ENCODE measurements around the gene TOM1L2.

Gene TOM1L2

DNA sequence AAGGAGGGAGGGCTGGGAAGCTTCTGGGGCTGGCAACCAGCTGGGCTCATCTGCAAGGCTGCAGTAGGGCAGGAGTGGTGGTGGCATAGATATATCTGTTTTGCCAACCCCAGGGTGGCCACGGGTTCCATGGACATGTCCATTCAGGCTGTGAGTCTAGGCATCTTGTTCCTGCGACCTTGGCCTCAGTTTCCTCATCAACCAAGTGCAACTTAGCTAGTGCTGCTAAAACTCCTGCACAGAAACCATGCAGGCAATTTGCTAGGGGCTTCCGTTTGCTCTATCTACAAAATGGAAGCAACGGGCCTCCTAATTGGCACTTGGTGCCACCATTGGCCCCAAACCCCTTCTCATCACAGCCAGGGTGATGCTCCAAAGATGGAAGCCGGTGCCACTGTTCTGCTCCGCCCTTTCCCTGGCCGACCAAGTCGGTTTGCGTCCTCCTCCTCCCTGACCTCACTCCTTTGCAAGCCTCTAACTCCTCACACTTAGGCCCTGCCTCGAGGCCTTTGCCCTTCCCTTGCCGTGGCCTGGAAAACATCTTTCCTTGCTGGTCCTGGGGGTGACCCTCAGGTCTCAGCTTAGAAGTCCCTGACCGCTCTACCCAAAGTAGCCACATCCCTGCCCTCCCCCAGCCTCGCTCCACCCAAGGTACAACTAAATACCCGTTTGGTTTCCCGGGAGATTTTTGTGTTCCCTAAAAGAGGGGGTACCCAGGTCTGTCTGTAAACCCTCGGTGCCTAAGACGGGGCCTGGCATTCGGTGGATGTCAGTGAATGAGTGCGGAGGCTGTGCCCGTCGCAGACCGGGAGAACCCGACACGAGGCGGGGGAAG lies 136.6 kb downstream of the TOM1L2 start:
- DNase-seq (ENCODE audit: low read depth), result no peak

DNA sequence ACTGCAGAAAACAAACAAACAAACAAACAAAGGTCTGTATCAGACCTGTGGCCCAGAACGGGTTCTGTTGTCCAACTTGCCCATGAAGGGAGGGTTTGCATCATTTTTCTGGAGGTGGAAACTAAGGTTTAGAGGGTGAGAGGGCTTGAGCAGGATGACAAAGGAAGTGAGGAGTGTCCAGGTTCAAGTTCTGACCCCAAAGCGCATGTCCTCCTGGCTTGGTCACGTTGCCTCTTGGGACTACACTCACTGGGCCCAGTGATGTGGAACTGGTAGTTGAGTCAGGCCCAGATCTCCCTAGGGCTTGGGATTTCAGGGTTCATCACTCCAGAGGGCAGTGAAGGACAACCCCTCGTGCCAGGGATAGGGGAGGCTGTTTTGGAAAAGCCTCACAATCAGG lies 137.2 kb downstream of the TOM1L2 start:
- no peak for DNase-seq (ENCODE audit: low read depth)

DNA sequence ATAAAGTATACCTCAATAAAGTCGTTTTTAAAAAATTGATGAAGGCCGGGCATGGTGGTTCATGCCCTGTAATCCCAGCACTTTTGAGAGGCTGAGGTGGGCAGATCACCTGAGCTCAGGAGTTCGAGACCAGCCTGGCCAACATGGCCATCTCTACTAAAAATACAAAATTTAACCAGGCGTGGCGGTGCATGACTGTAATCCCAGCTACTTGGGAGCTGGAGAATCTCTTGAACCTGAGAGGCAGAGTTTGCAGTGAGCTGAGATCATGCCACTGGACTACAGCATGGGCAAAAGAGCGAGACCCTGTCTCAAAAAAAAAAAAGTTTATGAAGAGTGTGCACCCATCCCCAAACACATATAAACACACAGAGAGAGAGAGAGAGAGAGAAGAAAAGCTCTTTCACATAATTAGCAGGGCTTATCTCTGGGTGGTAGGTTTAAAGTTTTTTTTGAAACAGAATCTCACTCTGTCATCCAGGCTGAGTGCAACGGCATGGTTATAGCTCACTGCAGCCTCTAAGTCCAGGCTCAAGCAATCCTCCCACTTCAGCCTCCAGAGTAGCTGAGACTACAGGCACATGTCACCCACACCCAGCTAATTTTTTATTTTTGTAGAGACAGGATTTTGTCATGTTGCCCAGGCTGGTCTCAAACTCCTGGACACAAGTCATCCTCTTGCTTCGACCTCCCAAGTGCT lies 138.4 kb downstream of the TOM1L2 start:
- DNase-seq (ENCODE audit: low read depth), result no peak

DNA sequence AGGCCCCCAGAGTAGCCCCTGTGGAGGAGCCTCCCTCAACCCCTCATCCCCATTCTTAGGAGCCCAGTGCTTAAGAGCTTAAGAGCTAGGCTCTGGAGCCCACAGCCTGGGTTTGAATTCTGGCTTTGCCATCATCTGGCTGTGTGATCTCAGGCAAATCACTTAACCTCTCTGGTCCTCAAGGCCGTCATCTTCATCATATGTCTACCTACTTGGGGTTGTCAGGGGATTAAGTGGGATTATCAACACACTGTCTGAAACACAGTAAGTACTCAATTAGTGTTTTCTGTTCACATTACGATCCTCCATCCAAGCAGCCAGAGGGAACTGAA lies 140.2 kb downstream of the TOM1L2 start:
- DNase-seq (ENCODE audit: low read depth), result no peak

DNA sequence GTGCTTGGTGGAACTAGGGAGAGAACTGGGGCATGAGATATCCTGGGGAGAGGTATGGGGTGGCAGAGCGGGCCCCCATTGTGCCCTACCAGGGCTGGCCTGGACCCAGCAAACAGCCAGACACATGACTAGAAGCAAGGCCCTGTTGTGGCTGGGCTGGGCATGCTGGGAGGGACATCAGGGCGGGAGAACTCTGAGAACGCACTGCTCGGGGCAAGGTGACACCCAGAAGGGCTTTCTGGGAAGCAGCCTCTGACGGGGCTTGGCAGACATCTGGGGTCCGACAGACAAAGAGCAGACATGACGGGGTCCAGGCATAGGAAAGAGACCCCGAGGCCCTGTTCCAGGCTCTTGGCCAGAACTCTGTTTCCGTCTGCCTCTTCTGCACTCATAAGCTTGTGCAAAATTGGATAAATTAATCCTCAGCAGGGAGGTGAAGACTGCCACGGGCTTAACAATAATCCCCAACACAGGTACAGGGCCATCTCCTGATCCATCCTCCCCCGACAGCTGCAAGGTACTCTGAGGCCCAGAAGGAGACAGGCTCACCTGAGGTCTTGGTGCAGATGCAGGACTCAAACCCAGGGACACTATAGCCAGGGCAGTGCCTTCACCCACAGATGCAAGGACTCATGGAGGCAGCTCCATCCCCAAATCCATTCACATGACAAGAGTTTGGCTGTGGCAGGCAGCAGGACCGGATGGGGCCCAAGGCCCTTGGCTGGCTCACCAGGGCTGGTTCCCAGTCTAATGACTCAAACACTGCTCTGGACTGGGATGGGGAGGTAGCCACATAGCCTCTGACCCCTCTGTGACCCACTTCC lies 140.8 kb downstream of the TOM1L2 start:
- DNase-seq (ENCODE audit: low read depth), result no peak

DNA sequence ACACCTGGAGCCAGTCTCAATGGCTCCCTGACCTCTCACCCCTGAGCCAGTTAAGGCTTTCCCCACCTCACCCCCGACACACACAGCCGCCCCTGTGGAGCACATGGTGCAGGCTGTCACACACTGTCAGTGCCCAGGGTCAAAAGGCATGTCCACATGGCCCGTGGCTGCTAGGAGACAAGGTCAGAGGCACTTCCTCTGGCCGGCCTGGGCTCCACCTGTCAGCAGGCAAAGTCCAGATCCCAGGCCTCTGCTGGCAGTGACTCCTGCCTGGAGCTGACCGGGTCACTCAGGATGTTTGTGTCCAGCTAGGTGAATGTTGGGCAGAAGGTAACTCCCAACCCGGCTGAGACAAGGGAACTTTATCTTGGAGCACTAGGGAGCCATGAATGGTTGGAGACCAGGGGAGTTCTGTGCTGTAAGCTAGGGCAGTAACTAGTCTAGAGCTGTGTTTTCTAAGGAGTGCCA lies 141.4 kb downstream of the TOM1L2 start:
- DNase-seq (ENCODE audit: low read depth), result no peak

DNA sequence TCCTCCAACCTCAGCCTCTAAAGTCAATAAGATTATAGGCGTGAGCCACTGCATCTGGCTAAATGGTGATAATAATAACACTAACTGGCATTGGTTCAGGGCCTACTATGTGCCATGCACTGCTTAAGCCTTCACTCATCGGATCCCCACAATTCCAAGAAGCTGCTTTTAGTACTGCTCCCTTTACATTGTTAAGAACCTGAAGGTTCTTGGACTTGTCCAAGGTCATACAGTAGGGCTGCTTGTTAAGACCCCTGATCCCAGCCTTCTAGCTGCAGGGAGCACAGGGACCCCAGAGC lies 142.0 kb downstream of the TOM1L2 start:
- no peak for DNase-seq (ENCODE audit: low read depth)

DNA sequence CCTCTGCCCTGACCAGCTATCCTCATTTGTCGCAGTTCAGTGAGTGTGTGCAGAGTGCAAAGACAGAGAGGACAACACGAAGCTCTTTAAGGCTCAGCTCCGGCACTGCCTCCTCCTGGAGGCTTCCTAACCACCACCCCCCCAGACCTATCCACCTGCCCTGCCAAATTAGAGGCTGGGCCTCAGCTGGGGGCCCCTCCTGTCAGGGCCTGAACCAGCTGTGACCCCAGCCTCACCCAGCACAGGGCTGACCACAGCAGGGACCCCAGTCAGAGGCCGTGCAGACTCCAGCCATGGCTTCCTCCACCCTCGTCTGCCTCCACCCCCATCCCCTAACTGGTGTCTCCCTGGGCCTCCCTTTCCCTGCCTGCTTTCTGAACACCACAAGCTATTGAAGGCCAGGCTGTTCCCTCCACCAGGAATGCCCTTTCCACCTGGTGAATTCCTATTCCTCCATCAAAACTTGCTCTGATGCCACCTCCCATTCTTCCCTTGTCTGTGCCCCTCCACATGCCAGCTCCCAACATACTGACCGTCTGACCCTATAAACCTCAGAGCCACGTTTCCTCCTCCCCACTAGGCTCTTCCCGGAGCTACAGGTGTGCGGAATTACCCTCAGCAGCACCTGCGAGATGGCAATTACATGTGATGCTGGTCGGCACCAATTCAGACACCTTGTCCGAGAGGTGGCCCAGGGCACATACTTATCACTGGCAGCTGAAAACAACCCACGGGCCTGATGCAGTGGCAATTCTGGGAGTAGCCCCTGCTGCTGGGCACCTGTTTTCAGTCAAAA lies 144.2 kb downstream of the TOM1L2 start:
- DNase-seq (ENCODE audit: low read depth), result no peak

DNA sequence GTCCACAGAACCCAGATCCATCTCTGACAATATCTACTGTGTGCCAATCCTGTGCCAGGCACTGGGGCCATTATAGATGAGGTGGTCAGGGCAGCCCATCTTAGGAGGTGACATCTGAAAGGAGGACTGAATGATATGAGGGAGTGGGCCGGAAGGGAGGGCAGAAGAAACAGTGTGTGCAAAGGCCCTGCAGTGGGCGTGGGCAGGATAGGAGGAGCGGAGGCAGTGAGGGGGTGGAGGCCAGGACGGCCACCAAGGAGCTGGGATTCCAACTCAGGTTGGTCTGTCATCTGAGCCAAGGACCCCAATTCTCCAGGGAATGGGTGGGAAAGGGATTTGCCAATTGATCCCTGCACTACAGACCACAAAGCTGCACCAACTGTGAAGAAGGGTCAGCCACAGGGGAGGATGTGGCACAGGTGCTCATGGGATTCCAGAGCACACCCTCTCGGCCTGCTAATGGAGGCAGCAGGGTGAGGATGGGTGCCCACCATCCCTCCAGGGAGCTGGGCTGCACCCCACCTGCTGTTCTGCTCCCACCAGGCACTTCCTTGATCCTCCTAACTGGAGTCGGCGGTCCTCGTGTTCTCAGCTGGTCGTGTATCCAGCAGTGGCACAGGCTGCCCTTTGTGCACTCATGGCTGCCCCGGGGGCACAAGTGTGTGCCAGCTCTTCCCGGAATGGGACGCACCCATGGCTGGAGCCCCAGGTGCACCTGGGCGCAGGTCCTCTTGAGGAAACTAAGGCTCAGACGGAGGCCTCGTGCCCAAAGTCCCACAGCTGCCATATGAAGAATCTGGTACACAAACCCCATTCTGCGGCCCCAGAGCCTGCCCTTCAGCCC lies 145.0 kb downstream of the TOM1L2 start:
- no peak for DNase-seq (ENCODE audit: low read depth)

DNA sequence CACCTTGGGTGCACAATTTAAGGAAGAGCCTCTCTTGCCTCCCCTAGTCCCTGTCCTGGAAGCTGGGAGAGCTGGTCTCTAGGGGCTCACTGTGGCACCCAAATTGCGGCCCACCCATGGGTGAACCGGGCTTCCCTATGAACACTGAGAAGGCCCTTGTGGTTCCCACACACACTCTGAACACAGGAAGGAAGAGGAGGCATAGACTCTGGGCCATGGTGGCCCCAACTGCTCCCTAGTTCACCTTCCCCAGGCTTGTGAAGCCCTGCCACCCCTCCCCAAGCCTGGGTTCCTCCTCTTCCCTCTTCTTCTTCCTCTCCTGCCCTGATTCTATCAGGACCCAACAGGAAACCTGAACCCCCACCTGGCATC lies 145.9 kb downstream of the TOM1L2 start:
- no peak for DNase-seq (ENCODE audit: low read depth)

DNA sequence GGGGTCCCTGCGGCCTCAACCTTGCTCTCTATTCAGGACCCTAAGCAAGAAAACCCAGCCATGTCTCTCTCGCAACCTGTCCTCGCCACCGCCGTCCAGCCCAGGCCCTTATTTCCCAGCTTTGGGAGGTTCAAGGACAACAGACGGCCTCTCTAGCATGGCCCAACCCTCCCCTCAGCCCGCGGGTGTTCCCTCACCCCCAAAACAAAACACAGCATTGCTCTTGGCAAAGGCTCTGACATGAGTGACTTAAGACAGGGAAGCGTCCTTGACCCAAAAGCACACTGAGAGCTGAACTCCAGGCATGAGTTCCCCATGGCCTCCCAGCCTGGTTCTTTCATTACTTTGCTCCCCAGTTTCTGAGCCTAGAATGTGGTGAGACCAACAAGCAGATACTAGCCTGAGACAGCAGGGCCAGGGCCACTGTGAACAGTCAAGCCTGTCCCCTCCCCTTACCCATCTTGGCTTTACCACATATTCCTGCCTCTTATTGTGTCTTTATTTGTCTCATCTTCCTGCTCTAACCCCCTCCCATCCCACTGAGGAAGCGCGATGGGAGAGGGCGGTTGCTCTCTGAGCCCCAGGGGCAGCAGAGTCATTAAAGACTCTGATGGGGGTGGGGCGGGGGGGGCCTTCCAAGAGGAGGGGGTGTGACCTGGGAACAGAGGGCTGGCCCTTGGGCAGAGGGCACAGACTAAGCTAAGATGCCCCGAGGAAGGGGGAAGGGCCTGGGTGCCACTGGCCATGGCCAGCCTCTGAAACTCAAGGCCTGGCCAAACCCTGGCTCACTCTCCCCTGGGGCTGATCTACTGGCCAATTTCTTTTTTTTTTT lies 147.2 kb downstream of the TOM1L2 start:
- DNase-seq (ENCODE audit: low read depth), result peak; percentile 52

DNA sequence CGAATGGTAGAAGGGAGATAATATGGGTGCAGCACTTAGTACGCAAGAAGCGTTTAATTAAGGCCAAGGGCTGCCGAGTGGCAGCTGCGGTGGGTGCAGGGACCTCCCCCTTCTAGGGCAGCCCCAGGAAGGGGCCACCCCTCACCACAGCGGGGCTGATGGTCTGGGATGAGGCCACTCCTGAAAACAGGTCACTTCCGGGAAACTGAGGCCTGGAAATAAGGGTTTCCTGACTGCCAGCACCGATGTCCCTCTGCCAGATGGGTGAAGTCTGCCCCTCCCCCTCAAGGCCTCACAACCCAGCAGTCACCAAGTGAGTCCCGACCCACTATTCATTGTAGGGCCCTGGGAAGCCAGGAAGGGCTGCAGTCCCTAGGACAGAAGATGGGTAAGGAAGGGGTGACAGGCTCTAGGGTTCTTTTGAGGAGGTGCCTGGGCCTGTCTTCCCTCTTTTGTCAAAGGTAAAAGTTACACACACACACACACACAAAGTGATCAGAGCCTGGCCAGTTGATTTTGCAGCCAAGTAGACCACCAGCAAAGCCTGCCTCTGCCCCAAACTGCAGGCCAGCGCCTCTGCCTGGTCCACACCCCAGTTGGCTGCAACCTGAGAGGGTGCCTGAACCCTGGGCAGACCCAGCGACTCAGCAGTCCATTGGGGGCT lies 147.9 kb downstream of the TOM1L2 start:
- no peak for DNase-seq (ENCODE audit: low read depth)

DNA sequence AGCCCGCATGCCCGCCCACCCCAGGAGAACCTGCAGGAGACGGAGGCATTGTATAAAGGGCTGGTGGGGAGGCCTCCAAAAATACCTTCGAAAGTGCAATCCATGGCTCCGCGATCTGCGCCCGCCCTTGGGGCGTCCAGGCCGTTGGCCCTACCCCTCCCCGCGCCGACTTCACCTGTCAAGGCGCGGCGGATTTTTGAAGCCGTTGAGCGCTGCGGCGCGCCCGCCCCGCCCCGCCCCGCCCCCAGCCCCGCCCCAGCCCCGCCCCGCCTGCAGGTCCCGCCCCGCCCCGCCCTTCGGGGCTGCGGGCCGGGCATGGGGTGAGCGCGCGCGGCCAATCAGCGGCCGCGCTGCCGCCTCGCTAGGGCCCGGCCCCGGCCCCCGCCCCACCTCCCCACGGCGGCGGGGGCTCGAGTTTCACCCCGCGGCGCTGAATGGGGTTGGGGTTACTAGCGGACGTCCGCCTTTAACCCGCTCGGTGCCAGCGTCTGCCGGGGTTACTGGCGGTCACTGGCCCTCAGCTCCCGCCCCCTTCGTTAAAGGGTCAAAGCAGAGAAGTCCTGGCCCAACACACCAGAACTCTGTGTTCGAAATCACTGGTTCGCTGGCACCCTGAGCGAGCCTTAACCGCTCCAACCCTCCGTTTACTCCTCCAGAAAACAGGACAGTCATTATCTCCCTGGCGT lies 148.6 kb downstream of the TOM1L2 start:
- DNase-seq (ENCODE audit: low read depth), result peak; percentile 89

DNA sequence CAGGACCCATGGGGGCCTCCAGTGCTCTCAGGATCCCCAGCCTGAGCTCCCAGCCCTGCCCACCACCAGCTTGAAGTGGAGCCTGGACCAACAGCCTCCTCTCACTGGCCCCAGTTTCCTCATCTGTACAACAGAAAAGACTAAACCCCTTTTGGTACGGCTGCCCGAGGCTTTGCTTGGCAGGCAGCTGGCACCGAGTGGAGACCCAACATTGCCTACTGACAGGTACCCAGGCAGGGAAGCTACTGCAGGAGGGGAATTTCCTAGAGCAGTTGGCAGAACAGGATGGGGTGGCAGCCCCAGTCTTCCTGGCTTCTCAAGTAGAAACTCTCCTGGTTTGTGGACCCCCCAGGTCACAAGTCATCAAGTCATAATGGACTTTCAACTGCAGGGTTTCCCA lies 149.6 kb downstream of the TOM1L2 start:
- no peak for DNase-seq (ENCODE audit: low read depth)

DNA sequence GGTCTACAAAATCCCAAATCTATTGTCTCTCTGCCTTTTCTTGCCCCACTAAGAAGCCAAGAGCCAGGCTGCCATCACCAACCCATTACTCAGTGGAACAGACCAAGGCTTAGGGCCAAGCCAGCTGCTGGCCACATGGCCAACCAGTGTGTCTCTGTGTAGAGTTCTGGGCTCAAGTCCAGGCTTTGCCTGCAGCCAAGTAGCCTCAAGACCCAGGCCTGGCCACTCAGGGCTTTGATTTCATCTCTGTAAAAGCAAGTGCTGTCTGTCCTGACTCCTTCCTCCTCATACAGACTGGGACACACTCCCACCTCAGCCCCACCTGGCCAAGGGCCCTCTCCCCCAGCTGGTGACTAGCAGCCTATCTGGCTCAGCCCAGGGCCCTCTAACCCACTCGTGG lies 150.0 kb downstream of the TOM1L2 start:
- DNase-seq (ENCODE audit: low read depth), result peak; percentile 86

DNA sequence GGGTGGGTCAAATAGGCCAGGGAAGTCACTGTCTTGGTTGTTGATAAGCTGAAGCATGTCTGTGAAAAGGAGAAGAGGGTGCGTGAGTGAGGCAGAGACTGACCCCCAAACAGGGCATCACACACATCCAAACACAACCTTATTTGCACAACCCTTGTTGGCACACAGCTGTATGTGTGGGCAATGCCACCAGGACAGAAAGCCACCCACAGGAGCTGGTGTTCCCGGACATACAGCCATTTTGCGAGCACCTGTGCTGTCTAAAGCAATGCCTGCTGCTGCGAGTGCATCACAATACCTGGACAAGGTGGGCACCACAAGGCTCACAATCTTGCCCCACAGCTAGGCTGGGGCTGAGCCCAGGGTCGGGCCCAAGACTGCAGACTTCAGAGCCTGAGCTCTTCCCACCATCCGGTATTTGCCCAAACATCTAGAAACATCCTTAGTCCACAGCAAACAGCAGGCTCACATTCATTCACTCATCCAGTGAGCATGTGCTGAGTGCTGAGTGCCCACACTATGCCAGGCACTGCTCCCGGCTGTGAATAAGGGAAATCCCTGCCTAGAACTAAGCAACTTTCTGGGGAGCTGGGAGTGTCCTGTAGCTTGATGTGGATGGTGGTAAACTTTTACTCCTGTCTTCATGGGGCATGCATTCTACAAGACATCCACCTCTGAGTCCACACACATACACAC lies 151.6 kb downstream of the TOM1L2 start:
- DNase-seq (ENCODE audit: low read depth), result no peak

DNA sequence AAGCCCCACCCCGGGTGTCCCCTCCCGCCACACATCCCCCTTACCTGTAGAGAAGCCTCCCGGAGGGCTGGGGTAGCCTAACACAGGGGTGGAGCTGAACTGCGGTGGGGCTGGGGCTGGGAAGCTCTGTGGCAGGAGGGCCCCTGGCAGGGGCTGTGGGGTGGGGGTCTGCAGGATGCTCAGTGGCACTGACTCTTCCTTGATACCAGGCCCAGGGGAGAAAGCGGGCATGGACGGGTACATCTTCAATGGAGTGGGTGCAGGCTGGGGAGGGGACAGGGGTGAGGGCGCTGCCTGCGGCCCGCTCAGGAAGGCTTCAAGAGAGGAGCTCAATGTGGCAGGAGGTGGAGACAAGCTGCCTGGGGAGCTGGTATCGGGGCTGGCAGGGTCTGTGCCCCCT lies 152.2 kb downstream of the TOM1L2 start:
- no peak for DNase-seq (ENCODE audit: low read depth)

DNA sequence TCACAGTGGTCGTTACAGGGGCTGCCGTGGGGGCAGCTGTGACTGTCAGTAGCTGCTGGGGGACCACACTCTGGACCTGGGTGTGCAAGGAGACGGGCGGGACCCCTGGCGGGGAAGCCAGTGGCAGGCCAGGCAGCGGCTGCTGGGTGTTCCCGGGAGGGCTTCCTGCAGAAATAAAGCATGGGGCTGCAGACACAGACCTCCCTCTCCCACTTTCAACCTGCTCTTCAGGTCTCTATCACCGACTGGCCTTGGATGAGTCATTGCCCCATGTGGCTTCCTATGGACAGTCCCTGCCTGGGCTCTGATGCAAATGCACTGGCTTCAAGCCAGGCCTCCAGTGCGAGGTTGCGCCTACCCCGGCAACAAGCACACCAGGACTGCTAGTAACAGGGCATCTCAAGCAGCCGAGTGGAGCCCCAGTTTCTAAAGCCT lies 152.6 kb downstream of the TOM1L2 start:
- peak; percentile 93 for DNase-seq (ENCODE audit: low read depth)

DNA sequence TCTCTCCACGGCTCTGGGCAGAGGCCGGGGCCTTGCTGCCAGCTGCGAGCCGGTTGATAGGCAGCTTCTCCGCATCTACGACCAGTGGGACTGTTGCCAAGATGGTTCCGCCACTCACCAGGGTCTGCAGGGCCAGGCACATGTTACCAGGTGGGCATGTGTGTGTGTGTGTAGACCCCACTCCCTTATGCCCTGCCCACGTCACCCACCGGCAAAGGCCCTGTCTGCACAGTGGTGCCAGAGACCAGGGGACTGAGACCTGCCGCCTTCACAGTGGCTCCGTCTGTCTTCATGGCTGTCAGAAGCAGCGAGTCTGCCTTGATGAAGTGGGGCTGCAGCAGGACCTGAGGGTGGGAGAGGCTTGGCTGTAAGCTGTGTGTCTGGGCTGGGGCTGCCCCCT lies 153.1 kb downstream of the TOM1L2 start:
- DNase-seq (ENCODE audit: low read depth), result no peak
